Urinary bladder (tissue), 4 donors: Measurements from ENCODE around the gene HOXB3. TPM values are rescaled to one million over a fixed set of nuclear protein-coding genes. Genes with fewer than 3 reads are reported as not detected.
A peak's percentile ranks its signal among the peaks of the same experiment; 100 is the strongest.

Experiments used
- DNase-seq: peaks from one replicate; pipeline ENCODE4 v3.0.0-alpha.2; 2015; ENCODE audit errors: extremely low spot score
- H3K27ac ChIP-seq: one replicate; pipeline ENCODE4 v1.5.1; 2013; ENCODE audit warnings: low read depth, mild to moderate bottlenecking, moderate library complexity
- H3K36me3 ChIP-seq: one replicate; pipeline ENCODE4 v1.6.1; 2013; ENCODE audit warnings: mild to moderate bottlenecking, moderate library complexity; ENCODE audit not compliant: insufficient read depth
- H3K4me1 ChIP-seq: one replicate; pipeline ENCODE4 v1.6.1; 2013; ENCODE audit warnings: mild to moderate bottlenecking, moderate library complexity; ENCODE audit not compliant: insufficient read depth
- H3K4me3 ChIP-seq: one replicate; pipeline ENCODE4 v1.5.1; 2013; ENCODE audit warnings: low read depth, low read length
- WGBS: extraction: QIAGEN DNeasy Blood & Tissue Kit; methylation state at CpG from one replicate; pipeline ENCODE4 v1.1.7; 2013; 5-methylcytosine and 5-hydroxymethylcytosine counted together
- polyA plus RNA-seq: library from polyadenylated mRNA; stranded (reverse); fragments of 200-250 nt; gene quantifications from one replicate; pipeline ENCODE4 v1.2.3, GENCODE V29; 2013
- total RNA-seq: library from RNA; depleted of rRNA; stranded (reverse); fragments of >200 nt; gene quantifications from one replicate; pipeline ENCODE4 v1.2.3, GENCODE V29; 2014
- donor health status: healthy with polysubstance abuse.
- donor health status: healthy.

HOXB3 gene
- total and polyA plus RNA-seq, 2 donors: 6.1 to 10.8 TPM

DNA sequence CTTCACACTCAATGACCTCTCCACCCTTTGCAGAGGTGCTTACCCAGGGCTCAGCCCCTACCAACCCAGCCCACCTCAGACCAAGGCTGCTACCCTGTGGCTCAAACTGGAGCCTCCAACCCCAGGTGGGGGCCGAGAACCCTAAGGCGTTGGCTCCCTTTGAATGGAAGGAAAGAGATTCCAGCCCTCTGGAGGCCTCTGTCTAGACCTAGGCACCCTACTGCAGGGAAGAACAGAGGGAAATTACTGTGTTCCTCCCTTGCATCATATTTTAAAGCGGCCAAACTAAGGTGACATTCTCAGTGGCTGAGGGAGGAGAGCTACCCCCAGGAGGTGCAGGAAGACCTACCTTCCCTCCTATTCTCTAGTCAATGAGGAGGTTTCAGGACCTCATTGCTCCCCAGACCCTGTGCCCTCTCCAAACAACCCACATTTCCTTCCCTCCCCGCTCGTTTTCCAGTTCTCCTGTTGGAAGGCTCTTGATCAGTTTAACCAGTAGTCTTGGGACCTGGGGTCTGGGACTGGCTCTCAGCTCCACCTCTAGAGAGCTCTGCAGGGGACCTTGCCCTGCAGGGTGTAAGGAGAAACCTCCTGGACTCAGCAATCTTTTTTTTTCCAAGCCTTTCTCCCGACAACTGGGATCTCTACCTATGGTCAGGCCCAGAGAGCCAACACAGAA, 30.6 kb upstream of the HOXB3 start:
- H3K27ac ChIP-seq: no peak overlapping the region
- H3K4me3 ChIP-seq: no peak overlapping the region
- H3K36me3 ChIP-seq: no peaks in the 10 kb centered on the region
- no peaks in the 10 kb centered on the region for H3K4me1 ChIP-seq
- DNase-seq: no peak
- WGBS: 44% methylated on average over 6 of the region's 6 CpGs

DNA sequence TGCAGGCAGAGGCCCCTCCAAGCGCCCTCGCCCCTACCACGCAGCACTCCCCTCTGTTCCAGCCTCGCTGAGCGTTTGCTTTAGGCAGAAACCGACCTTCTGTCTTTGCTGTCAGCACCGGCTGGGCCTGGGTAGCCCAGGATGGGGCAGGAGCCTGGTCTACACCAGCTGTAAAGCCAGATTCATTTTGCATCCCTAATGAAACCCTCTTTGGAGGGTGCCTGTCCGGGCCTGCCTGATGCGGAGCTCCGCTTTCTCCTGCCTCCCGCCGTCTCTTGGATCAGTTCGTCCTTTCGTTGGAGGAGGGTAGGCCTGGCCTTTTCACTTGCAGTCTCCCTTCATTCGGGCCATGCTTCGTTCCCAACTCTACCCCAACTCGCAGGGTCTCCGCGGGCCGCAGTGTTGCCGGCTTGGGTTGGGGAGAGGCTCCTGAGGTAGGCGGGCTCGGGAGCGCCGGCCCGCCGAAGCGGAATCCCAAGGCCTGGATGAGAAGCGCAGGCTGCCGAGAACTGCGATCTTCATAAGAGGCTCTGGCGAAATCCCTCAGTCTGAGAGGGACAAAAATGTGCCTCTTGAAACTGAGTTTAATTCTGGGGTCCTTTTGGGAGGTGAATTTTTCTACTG, 29.9 kb upstream of the HOXB3 start:
- no peaks in the 10 kb centered on the region for H3K36me3 ChIP-seq
- H3K4me3 ChIP-seq: no peak overlapping the region
- H3K4me1 ChIP-seq: no peaks in the 10 kb centered on the region
- no peak overlapping the region for H3K27ac ChIP-seq
- DNase-seq: no peak
- WGBS: 35% methylated on average over 32 of the region's 32 CpGs

DNA sequence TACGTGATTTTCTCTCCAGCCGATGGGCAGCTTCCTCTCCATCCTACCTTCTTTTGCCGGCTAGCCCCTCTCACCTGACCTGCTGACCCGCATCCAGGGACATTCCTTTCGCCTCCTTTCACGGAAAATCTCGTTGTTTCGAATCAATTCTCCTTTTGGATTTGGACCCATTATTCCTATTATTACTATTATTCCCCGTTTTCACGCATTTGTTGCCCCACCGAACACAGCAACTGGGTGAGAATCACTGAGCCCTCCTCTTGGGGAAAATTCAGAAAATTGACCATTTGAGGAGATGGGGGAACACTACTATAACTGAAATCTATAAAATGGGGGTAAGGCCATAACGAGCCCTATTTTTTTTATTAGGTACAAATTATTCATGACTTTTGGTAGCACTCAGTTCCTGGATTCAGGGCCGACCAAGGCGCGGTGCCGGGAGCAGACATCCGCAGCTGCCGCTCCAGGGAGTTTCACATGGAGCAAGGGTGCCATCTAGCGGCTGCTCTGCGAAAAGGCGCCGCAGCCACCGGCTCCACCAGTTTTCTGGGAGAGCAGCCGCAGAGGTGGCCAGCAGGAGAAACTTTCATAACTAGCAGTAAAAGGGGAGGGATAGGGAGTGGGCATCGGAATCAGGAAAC, 28.3 kb upstream of the HOXB3 start:
- 5% methylated on average over 25 of the region's 25 CpGs for WGBS
- Histone ChIP-seq H3K36me3 (no peaks in the 10 kb centered on the region), H3K27ac (no peak overlapping the region), H3K4me3 (no peak overlapping the region), H3K4me1 (no peaks in the 10 kb centered on the region)
- no peak for DNase-seq

DNA sequence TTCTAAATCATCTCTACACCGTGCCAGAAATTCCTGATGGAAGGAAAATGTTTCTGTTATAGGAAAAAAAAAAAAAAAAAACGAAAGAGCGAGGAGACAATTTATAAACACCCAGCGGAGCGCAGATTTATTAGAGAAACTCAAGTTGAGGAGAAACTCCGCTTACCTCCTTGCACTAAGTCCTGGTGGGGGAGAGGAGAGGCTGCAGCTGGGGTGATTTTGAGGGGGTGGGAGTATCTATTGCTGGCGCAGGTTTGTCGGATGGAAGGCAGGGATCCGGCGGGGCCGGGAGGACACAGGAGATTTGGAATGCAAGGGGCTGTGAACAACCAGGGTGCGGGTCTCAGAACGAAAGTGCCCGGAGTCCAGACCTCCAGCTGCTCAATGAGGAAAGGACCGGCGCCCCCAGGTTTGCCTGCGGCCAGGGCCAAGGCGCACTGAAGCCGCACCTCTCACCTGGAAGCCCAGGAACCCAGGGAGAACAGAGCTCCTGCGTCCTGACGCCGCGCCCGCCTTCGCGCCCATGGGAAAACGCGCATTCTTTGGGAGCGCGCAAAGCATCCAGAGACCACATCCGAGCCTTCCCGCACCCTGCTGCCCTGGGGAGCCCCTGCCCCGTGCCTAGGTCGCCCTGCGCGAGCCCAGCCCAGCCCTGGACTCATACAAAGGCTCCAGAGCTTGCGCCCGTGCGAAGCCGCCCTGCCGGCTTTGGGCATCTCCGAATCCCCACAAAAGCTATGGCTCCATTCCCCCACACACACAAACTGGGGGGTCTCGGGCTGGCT, 27.6 kb upstream of the HOXB3 start:
- Histone ChIP-seq H3K27ac (no peak overlapping the region), H3K4me3 (no peak overlapping the region), H3K36me3 (no peaks in the 10 kb centered on the region), H3K4me1 (no peaks in the 10 kb centered on the region)
- DNase-seq: no peak
- 12% methylated on average over 43 of the region's 43 CpGs for WGBS

DNA sequence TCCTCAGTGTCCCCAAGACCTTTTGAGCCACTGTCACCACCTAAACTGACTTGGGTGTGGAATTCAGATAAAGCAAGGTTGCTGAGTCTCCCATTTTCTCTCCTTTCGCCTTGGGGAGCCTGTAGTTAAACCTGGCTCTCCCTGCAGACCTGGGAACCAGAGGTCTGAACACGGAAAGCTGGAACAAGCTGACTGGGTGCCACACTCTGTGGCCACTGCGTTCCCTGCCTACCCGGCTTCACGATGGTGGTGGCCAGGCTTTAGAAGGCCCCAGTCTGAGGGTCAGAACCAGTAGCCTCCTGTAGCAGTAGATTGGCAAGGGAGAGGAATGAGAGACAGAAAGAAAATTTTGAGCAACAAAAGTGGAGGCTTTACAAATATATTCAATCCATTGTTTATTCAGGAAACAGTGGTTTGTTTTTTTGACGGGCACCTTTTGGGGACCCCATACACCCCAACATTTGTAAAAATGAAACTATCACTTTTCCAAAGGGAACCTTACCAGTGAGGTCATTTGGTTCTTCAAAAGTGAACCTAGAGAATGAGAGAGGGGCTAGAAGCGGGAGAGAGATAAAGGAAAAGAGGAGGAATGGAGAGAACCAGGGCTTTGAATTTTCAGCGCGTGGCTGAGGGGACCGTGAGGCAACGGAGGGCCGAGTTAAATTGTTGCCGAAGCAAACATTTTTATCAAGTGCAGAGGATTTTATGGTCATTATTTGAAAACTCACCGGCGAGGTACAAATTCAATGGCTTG, 26.9 kb upstream of the HOXB3 start:
- DNase-seq: no peak
- Histone ChIP-seq H3K4me1 (no peaks in the 10 kb centered on the region), H3K4me3 (no peak overlapping the region), H3K27ac (no peak overlapping the region), H3K36me3 (no peaks in the 10 kb centered on the region)
- 23% methylated on average over 15 of the region's 15 CpGs for WGBS

DNA sequence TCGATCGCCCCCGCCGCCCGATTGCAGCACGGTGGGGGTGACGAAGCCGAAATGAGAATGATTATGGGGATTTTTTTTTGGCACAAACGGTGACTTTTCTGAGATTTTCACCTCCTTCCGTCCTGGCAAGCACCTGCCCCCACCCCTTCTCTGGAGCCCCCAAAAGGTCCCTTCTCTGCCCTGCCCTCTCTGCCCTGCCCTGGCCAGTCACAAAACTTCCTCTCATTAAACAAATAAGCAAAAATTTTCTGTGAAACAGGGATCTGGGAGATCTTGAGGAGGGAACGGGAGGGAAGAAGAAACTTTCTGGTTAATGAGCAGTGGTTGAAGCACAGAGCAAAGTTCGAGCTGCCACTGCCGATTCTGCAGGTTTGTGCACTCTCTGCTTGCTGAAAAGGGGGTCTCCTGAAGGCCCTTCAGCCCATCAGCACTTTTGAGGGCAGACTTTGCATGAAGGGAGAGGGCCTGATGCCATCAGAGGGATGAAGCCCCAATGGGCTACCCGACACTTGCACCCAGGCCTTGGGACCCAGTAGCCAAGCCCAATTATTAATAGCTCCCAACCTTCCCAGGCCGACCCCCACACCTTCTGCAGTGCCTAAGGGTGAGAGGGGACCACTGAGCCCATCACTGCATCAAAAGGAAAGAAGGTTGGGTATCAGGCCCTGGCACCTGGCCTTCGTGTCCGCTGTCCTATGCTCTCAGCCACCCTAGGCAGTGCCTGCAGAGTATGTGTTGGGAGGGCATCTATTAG, 26.1 kb upstream of the HOXB3 start:
- WGBS: 22% methylated on average over 17 of the region's 17 CpGs
- DNase-seq: no peak

DNA sequence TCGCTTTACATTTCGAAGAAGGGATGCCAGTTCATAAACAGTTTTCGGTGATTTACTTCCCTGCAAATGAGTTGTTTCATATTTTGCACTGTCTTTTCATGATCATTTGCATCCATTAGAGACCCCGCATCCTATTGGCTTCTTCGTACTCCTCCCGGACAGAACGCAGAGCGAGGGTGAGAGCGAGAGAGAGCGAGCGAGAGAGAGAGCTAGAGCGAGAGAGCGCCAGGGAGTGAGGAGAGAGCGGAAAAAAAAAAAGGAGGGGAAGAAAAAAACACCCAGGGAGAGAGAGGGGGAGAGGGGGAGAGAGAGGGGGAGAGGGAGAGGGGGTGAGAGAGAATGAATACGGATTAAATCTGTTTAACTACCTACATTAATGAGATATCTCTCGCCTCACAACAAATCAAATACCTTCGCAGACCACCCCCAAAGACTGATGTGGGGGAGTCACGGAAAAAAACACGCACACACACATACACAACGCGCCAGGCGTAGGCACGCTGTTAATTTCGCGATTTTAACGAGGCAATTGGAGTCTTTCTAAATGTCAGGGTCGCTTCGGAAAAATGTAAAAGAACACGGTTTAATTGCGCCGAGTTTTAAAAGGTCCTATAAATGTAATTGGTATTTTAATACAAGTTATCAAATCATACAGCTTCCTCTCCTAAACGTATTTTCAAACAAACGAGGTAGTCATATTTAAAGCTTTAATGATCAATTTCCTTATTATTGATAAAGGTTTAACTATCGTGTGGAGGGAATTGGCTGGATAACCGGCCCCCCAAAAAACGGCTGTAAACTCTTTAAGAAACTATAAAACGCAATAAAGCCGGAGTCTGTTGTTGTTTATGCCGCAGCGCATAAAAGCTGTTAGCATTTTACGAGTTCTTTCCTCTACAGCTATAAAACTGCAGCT, 25.3 kb upstream of the HOXB3 start, which contains the start of gene HOXB8:
Gene HOXB8, minus strand, starts transcription at position 246 of the 916 bp plus-strand sequence. CDS start 588 bp downstream, outside the sequence.
- Histone ChIP-seq H3K27ac (no peak within 1 kb of the TSS), H3K4me3 (peak within 1 kb of the TSS; percentile 15), H3K4me1 (no peaks in the 10 kb centered on the region), H3K36me3 (no peaks in the 10 kb centered on the region)
- WGBS: 15% methylated on average over 41 of the region's 41 CpGs
- DNase-seq: no peak

More for the DNA sequence above, 26.1 kb upstream of the HOXB3 start:
- no peaks in the 10 kb centered on the region for H3K4me1 ChIP-seq
- H3K27ac ChIP-seq: no peak overlapping the region
- no peak overlapping the region for H3K4me3 ChIP-seq
- no peaks in the 10 kb centered on the region for H3K36me3 ChIP-seq

DNA sequence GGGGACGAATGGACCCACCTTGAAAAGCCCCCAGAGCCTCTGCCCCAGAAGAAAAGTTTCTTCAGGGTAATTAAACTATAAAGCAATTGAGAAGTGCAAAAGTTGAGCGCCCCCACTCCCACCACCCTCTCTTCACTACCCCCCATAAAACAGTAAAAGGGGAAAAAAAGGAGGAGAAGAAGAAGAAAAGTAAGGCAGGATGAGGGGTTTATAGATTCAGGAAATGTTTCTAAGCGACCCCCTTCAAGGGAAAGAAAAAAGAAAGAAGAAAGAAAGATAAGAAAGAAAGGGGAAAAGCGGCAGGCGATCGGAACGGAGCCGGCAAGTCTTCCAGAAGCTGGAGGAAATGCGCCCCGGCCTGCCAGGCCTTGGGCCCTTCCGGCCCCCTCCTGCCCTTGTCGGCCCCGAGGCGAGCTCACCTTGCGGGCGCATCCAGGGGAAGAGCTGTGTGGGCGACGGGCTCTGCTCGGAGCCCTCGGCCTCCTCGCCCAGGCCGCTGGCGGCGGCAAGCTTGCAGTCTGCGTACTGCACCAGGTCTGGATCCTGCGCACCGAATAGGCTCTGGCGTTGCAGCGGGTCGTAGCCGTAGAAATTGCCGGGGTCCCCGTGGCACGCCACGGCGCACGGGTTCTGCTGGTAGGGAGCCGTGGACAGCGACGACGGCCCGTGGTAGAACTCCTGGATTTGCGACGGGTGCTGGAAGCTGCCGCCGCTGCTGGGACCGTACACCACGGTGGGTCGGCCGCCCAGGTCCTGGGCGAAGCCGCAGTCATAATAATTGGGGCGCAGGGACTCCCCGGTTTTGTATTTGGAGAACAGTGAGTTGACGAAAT, 24.0 kb upstream of the HOXB3 start:
- H3K4me1 ChIP-seq: no peaks in the 10 kb centered on the region
- no peak overlapping the region for H3K27ac ChIP-seq

DNA sequence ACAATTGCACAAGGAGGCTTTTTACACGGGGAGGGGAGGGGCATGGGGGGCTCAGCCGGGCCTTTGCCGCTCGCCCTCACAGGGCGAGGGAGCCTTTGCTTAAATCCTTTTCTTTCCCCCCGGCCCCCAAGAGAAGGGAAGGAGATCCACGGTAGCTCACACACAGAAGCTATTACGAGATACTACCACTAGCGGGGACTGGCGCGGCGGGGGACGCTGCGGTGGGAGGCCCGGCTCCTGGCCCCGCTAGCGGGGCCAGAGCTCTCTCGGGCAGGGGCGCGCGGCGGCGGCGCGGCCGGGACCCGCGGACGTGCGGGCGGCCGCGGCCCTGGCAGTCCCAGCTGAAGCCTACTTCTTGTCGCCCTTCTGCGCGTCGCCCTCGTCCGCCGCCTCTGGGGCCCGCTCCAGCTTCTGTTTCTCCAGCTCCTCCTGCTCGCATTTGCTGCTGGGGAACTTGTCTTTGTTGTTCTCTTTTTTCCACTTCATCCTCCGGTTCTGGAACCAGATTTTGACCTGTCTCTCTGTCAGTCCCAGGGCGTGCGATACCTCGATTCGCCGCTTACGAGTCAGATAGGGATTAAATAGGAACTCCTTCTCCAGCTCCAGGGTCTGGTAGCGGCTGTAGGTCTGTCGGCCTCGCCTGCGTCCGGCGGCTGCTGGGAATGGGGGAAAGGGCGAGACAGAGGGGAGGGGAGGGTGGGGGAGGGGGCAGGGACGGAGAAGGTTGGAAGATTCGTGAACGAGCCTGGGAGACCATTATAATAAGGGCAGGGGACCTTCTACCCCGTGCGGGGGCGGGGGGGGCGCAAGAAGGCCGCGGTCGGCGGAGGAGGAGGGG, 23.0 kb upstream of the HOXB3 start:
- no peaks in the 10 kb centered on the region for H3K4me1 ChIP-seq
- DNase-seq: no peak
- 1% methylated on average over 67 of the region's 67 CpGs for WGBS
- H3K27ac ChIP-seq: no peak overlapping the region
- peak overlapping the region; percentile 45 for H3K4me3 ChIP-seq
- no peaks in the 10 kb centered on the region for H3K36me3 ChIP-seq

More for the DNA sequence above, 24.0 kb upstream of the HOXB3 start:
- Histone ChIP-seq H3K4me3 (peak overlapping the region; percentile 15), H3K36me3 (no peaks in the 10 kb centered on the region)
- 3% methylated on average over 55 of the region's 55 CpGs for WGBS
- DNase-seq: no peak

DNA sequence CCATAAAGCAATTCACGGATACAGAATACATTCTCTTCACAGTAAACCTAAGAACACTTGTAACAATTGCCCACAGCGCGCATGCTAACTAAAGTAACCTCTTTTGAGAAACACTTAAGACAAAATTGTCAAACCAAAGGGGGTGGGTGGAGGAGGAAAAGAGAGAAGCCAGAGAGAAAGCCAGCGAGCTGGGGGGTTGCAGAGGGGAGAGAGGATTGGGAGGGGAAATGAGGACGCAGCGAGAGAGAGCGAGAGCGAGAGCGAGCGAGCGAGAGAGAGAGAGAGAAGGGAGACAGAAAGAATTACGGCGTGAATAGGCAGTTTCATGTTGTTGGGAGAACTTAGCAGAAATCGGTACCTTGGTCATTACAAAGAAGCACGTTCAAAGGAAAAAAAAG, 22.4 kb upstream of the HOXB3 start:
- H3K4me3 ChIP-seq: peak overlapping the region; percentile 45
- no peaks in the 10 kb centered on the region for H3K36me3 ChIP-seq
- no peak overlapping the region for H3K27ac ChIP-seq
- WGBS: 2% methylated on average over 15 of the region's 15 CpGs
- DNase-seq: no peak
- no peaks in the 10 kb centered on the region for H3K4me1 ChIP-seq
